Spinal cord (tissue), 10 donors: ENCODE results near the gene ONECUT2. TPM values are rescaled to one million over a fixed set of nuclear protein-coding genes. Genes with fewer than 3 reads are reported as not detected.

ENCODE experiments used
- DNase-seq, 6 donors: peaks; one replicate each; pipeline versions ENCODE4 v3.0.0 to v3.0.0-alpha.2; 2013 to 2015; ENCODE audit warnings: low spot score in 6 of 6, low read depth in 4 of 6
- H3K27ac ChIP-seq: one replicate; pipeline ENCODE4 v1.5.1; 2013; ENCODE audit warnings: low read depth, low read length, control low read depth
- H3K27me3 ChIP-seq: one replicate; pipeline ENCODE4 v1.6.1; 2013; ENCODE audit warnings: low read length; ENCODE audit not compliant: control insufficient read depth, insufficient read depth
- H3K36me3 ChIP-seq: one replicate; pipeline ENCODE4 v1.6.1; 2013; ENCODE audit warnings: low read length; ENCODE audit not compliant: control insufficient read depth, insufficient read depth
- H3K4me1 ChIP-seq: one replicate; pipeline ENCODE4 v1.6.1; 2013; ENCODE audit warnings: low read length; ENCODE audit not compliant: control insufficient read depth, insufficient read depth
- H3K4me3 ChIP-seq: one replicate; pipeline ENCODE4 v1.5.1; 2013; ENCODE audit warnings: low read depth, low read length, control low read depth
- H3K9me3 ChIP-seq: one replicate; pipeline ENCODE4 v1.6.1; 2013; ENCODE audit warnings: low read length; ENCODE audit not compliant: control insufficient read depth, insufficient read depth
- WGBS: methylation state at CpG from one replicate; pipeline ENCODE4 v1.1.5; 2013; ENCODE audit warnings: missing lambda C conversion rate; ENCODE audit not compliant: insufficient coverage; 5-methylcytosine and 5-hydroxymethylcytosine counted together
- polyA plus RNA-seq, 2 donors: library from polyadenylated mRNA; unstranded; fragments of 120-200 nt; gene quantifications; one replicate each; pipeline ENCODE4 v1.2.1, GENCODE V29; 2013; ENCODE audit not compliant: insufficient read length in 2 of 2
- total RNA-seq, 2 donors: library from RNA; depleted of rRNA in 1 of 2; stranded (reverse); fragments of 120-200 nt in 1 of 2; fragments of >200 nt in 1 of 2; gene quantifications; one replicate each; pipeline versions ENCODE4 v1.2.3 to v1.2.4, GENCODE V29; 2013 to 2014
- donor health status: healthy.

Gene ONECUT2
- total and polyA plus RNA-seq, 4 donors, result 0.99 to 4.5 (median 2.9) TPM

DNA sequence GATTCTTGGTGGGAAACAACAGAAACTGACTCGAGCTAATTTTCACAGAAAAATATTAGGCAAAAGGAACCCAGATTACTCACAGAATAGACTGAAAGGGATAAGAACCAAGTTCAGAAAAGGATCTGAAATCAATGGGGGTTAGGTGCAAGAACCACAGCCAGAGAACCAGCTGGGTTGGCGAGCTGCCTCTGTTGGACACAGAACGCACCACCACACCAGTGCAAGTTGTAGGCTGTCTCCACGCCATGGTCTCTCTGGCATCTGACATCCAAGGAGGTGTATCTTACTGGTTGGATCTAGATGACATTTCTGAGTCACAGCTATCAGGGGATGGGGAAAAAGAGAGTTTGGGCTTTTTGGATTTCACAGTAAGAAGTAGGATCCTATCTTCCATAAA, 18.6 kb upstream of the ONECUT2 start:
- Histone ChIP-seq H3K4me1 (no peaks in the 10 kb centered on the region), H3K9me3 (no peaks in the 10 kb centered on the region), H3K27ac (no peak overlapping the region), H3K27me3 (no peaks in the 10 kb centered on the region), H3K36me3 (no peaks in the 10 kb centered on the region), H3K4me3 (no peak overlapping the region)
- DNase-seq, result no peak
- 100% methylated on average over 2 of the region's 4 CpGs for WGBS

DNA sequence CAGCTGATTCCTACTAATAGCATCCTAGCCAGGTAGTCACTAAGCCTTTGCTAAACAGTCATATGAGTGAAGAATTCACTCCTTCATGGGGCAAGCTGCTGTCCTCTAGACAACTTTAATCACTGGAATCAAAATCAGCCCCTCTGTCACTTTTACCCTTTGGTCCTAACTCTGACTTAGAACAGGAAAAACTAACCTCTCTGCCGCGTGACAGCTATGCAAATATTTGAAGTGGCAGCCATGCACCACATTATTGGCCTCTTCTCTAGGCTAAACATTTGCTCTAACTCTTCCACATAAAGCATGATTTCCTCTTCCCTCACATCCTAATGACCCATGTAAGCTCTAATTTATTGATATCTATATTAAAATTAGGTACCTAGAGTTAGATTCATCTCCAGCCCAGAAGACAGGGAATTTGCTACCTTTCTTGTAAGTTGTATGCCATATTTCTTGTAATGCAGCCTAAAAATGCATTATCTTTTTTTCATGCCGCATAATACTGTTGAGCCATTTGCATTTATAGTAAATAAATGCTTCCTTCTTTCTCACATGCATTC, 12.8 kb upstream of the ONECUT2 start:
- no peak overlapping the region for H3K4me3 ChIP-seq
- peaks cover 27% of the 10 kb centered on the region for H3K27me3 ChIP-seq
- no peaks in the 10 kb centered on the region for H3K36me3 ChIP-seq
- peaks cover 2% of the 10 kb centered on the region for H3K4me1 ChIP-seq
- 53% methylated on average over 2 of the region's 3 CpGs for WGBS
- no peaks in the 10 kb centered on the region for H3K9me3 ChIP-seq
- no peak overlapping the region for H3K27ac ChIP-seq
- DNase-seq, result no peak

DNA sequence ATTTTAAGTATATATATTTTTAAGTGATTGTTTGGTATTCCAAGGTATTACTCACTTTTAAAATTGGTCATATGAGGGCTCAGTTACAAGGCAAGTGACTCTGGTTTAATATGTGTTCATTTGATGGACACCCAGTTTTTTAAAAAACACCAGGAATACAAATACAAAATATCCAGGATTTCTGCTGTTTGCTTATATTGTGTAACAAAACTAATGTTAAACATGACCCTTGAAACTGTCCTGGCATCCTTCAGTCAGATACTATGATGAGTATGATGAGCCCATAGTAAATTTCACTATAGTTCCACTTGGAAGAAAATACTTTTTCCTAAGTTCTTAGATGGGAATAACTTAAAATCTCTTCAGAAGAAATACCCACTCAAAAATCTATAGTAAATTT, 11.4 kb upstream of the ONECUT2 start:
- Histone ChIP-seq H3K36me3 (no peaks in the 10 kb centered on the region), H3K9me3 (no peaks in the 10 kb centered on the region), H3K4me3 (no peak overlapping the region), H3K27ac (no peak overlapping the region), H3K27me3 (peaks cover 41% of the 10 kb centered on the region), H3K4me1 (peaks cover 12% of the 10 kb centered on the region)
- DNase-seq, result no peak

DNA sequence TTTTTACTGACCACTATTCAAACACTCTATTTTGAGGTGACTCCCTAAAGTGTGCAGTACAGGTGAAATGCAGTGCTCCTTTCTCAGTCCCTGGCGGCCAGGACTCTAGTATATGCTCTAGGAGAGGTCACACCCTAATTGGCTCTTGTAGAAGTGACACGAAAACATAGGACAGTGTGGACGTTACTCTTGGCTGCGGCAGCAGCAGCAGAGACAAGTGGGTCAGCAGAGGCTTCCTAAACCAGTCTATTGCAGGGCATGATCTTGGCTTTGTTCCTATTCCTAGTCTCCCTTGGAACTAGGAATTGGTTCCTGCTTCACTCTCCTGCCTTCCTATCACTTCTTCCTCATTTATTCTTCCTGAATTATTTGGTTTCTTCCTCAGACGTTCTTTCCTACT, 10.1 kb upstream of the ONECUT2 start:
- Histone ChIP-seq H3K9me3 (no peaks in the 10 kb centered on the region), H3K4me1 (peaks cover 15% of the 10 kb centered on the region), H3K27me3 (peaks cover 53% of the 10 kb centered on the region), H3K4me3 (no peak overlapping the region), H3K27ac (no peak overlapping the region), H3K36me3 (no peaks in the 10 kb centered on the region)
- no peak for DNase-seq
- WGBS, result 86% methylated on average over 4 of the region's 5 CpGs

- DNase-seq, result no peak
- WGBS, result no CpG with 5 or more reads among the region's 4 CpGs
- Histone ChIP-seq H3K4me1 (peaks cover 17% of the 10 kb centered on the region), H3K4me3 (no peak overlapping the region), H3K27ac (no peak overlapping the region), H3K36me3 (no peaks in the 10 kb centered on the region), H3K9me3 (no peaks in the 10 kb centered on the region), H3K27me3 (peaks cover 64% of the 10 kb centered on the region)
Observed at GRCh38 chr18:57426187-57426586, 9.0 kb upstream of the ONECUT2 start.

DNA sequence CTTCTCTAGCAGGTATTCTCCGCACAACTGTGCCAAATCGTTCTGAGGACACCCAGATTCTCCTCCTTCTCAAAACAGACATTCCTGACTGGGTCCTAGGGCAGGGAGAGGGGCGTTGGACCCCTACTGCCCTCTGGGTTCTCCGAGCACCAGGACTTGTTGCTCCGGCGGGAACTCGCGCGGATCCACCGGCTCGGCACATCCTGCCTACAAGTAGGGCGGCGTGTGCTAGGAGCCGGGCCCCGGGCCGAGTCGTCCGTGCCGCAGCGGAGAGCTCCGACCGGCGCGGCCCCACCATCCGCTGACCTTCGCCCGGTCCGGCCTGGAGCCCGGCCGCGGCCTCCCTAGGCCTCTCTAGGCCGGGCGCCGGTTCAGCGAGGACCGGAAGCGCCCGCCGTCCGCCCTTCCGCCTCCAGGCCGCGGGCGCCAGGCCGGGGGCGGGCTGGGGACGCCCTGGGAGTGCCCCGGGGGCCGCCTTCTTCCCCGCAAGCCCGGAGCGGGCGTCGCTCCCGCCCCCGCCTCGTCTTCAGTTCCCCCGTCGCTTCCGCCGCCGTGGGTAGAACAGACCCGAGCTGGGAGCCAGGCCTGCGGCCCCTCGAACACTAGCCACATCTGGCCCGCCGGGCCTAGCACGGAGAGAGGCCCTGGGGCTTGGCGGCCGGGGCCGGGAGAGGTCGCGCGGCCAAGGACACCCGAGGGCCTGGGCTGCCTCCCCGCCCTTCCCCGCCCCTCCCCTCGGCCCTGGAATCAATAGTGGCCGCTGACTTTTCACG, 7.6 kb upstream of the ONECUT2 start:
- no peaks in the 10 kb centered on the region for H3K9me3 ChIP-seq
- no peak overlapping the region for H3K27ac ChIP-seq
- no peaks in the 10 kb centered on the region for H3K36me3 ChIP-seq
- peak in 2 of 6 donors; percentile 21 to 25 for DNase-seq
- H3K27me3 ChIP-seq, result peaks cover 73% of the 10 kb centered on the region
- no peak overlapping the region for H3K4me3 ChIP-seq
- H3K4me1 ChIP-seq, result peaks cover 17% of the 10 kb centered on the region
- WGBS, result 3% methylated on average over 80 of the region's 80 CpGs

DNA sequence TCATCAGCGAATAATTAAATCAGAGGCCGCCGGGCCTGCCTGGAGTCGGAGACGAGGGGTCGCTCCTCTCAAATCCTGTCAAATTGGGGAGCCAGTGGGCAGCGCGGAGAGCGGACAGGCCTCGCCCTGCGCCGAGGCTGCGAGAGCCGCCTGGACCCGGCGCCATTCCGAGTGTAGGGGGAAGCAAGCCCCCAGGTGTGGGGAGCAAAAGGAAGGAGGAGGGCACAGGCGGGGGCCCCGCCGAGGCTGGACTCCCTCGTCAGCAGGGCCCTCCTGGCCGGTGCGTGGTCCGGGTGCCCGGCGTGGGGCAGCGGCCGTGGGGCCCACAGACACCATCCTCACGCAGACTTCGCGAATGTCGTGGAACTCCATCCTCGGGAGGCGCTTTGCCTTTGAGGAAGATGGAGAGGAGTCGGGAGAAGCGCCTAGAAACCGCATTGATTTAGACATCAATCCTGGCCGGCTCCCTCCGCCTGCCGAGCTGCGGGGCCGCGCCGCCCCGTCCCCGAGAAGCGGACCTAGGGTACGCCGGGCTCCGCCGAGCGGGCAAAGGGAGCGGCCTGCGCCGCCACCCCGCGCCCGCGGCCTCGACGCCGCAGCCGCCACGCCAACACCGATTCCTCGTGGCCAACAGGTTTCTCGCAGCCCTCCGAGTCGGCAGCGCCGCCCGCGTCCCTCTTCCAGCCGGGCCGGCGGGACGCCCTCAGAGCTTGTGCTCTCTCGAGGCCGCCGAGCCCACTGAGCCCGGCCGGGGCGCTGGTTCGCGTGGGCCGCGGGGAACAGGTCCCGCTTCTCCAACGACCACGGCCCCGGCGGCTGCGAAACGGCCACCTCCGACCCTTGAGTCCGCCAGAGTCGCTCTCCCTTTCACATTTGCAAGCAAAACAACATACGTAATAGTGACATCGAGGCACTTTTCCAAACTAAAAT, 6.7 kb upstream of the ONECUT2 start:
- DNase-seq, result peak in 2 of 6 donors; percentile 40 to 52
- 2% methylated on average over 96 of the region's 99 CpGs for WGBS
- Histone ChIP-seq H3K4me1 (peaks cover 17% of the 10 kb centered on the region), H3K27ac (no peak overlapping the region), H3K27me3 (peaks cover 81% of the 10 kb centered on the region), H3K4me3 (no peak overlapping the region), H3K36me3 (no peaks in the 10 kb centered on the region), H3K9me3 (no peaks in the 10 kb centered on the region)

DNA sequence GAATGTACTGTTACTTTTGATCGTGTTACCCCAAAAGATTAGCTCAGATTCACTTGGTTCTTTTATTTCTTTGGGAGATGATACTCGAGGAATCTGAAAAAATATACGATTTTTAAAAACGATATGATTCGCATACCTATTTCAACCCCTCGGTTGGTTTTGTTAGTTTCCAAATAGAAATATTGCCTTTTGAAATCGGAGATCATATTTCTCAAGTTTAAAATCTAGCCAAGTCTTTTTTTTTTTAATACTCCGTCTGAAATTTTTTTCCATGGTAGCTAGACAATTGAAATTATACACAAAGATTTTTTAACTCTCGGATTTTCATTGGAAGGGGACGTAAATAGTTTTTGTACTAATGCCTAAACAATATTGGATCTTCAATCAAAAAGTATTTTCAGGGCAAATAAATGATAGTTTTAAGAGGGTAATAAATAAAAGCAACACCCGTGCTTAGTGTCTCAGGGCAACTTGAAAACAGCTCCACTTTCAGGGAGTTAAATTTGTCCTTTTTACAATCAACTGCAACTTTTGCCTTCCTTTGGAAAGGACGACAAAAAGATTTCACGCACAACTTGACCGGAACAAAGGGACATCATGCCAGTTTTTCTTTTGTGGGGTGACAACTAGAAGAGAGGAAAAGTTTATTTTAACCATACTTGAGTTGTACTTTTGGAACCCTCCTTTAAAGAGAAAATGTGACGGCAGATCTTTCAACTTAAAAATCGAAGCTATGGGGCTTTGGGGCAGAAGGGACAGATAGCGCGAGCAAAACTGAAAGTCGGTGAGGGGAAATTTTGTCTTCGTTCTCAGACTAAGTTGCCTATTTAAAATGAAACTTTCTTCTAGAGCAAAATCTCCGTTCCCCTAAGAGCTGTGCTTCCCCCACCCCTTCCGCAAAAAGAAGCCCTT, 5.8 kb upstream of the ONECUT2 start:
- Histone ChIP-seq H3K4me1 (peaks cover 22% of the 10 kb centered on the region), H3K36me3 (no peaks in the 10 kb centered on the region), H3K27ac (no peak overlapping the region), H3K4me3 (no peak overlapping the region), H3K27me3 (peaks cover 88% of the 10 kb centered on the region), H3K9me3 (no peaks in the 10 kb centered on the region)
- peak in 2 of 6 donors; percentile 53 to 73 for DNase-seq
- no CpG with 5 or more reads among the region's 22 CpGs for WGBS
